GM12864 (cell line): ENCODE data around the gene PLXNA2.

Source experiments
- DNase-seq: peaks from one replicate; pipeline ENCODE4 v3.0.0-alpha.2; 2011; ENCODE audit warnings: low read depth
- H3K4me3 ChIP-seq: 2 replicates; pipeline ENCODE4 v1.5.1; 2011; ENCODE audit warnings: mild to moderate bottlenecking, low read depth, low read length, control low read depth
- CTCF ChIP-seq: IDR thresholded peaks from 2 replicates; pipeline ENCODE4 v1.5.1; 2011; ENCODE audit warnings: low read depth, mild to moderate bottlenecking, moderate library complexity, low read length, control low read depth, inconsistent platforms; ENCODE audit errors: missing control alignments

PLXNA2 gene

GRCh38 chr1:207991583-207992026 is 252.6 kb downstream of the PLXNA2 start:
- no peak for TF ChIP-seq CTCF
- H3K4me3 ChIP-seq = no peak overlapping the region
- no peak for DNase-seq

- no peak overlapping the region for H3K4me3 ChIP-seq
- no peak for TF ChIP-seq CTCF
- no peak for DNase-seq
Observed at GRCh38 chr1:207990876-207991582, 253.2 kb downstream of the PLXNA2 start.

- no peak for DNase-seq
- no peak for TF ChIP-seq CTCF
- no peak overlapping the region for H3K4me3 ChIP-seq
Observed at GRCh38 chr1:207990455-207990854, 253.7 kb downstream of the PLXNA2 start.

GRCh38 chr1:207988326-207989165 is 255.6 kb downstream of the PLXNA2 start:
- H3K4me3 ChIP-seq = no peak overlapping the region
- no peak for DNase-seq
- TF ChIP-seq CTCF = no peak

GRCh38 chr1:207987164-207987563 is 257.0 kb downstream of the PLXNA2 start:
- no peak overlapping the region for H3K4me3 ChIP-seq
- TF ChIP-seq CTCF = no peak
- no peak for DNase-seq

GRCh38 chr1:207985996-207986395 is 258.2 kb downstream of the PLXNA2 start:
- H3K4me3 ChIP-seq = no peak overlapping the region
- TF ChIP-seq CTCF = no peak
- no peak for DNase-seq
